H1 (cell line): Measurements from ENCODE around the gene VTN. TPM values are rescaled to one million over a fixed set of nuclear protein-coding genes. Genes with fewer than 3 reads are reported as not detected.

Experiments used
- CTCF ChIA-PET: fragments of 300-600 bp; sonication (Branson Sonifier 250); formaldehyde crosslinking; loops from one replicate; lab custom pipeline; 2021; ENCODE audit not compliant: partially characterized antibody; lab: Charles Lee
- POLR2A ChIA-PET: fragments of 300-600 bp; sonication (Branson Sonifier 250); formaldehyde crosslinking; loops from one replicate; lab custom pipeline; 2021; ENCODE audit warnings: inconsistent platforms; ENCODE audit not compliant: partially characterized antibody; lab: Charles Lee
- DNase-seq, 2 experiments: peaks; one replicate each; pipeline versions ENCODE4 v3.0.0 to v3.0.0-alpha.2; 2010 to 2022; ENCODE audit warnings: low spot score in 2 of 2, low read depth in 1 of 2, mixed read lengths in 1 of 2
- FAIRE-seq: peaks from 2 replicates; lab custom pipeline; 2011; peaks lifted over from hg19 to GRCh38; lab: Jason Lieb, UNC
- H2AFZ ChIP-seq: 2 replicates; pipeline ENCODE4 v1.8.1; 2012; ENCODE audit warnings: low read length, inconsistent platforms
- H2AK5ac ChIP-seq: 2 replicates; pipeline ENCODE4 v1.6.1; 2013; ENCODE audit warnings: low read depth, low read length
- H2BK120ac ChIP-seq: replicated peaks from 2 replicates; pipeline ENCODE3; 2013; ENCODE audit warnings: low read depth, low read length, inconsistent platforms
- H2BK12ac ChIP-seq: 2 replicates; pipeline ENCODE4 v1.6.1; 2013; ENCODE audit warnings: low read depth, low read length
- H2BK15ac ChIP-seq: 2 replicates; pipeline ENCODE4 v1.6.1; 2013; ENCODE audit warnings: low read length
- H2BK20ac ChIP-seq: 2 replicates; pipeline ENCODE4 v1.6.1; 2013; ENCODE audit warnings: low read length
- H2BK5ac ChIP-seq: 2 replicates; pipeline ENCODE4 v1.6.1; 2013; ENCODE audit warnings: low read depth, low read length
- H3K14ac ChIP-seq: 2 replicates; pipeline ENCODE4 v1.6.1; 2013; ENCODE audit warnings: inconsistent platforms; ENCODE audit not compliant: insufficient read length
- H3K18ac ChIP-seq: 2 replicates; pipeline ENCODE4 v1.6.1; 2013; ENCODE audit warnings: low read length; ENCODE audit errors: extremely low read depth
- H3K23ac ChIP-seq: 2 replicates; pipeline ENCODE4 v1.6.1; 2013; ENCODE audit warnings: inconsistent platforms; ENCODE audit not compliant: insufficient read length
- H3K23me2 ChIP-seq: 2 replicates; pipeline ENCODE4 v1.6.1; 2013; ENCODE audit warnings: low read depth, low read length
- H3K27ac ChIP-seq: 2 replicates; pipeline ENCODE4 v1.6.1; 2011; ENCODE audit warnings: low read depth, low read length, inconsistent platforms
- H3K27me3 ChIP-seq, 4 experiments: replicated peaks in 1 of 4; 1 replicate in 1 of 4; 2 replicates in 3 of 4; pipeline versions ENCODE4 v1.6.1 to v1.8.1; 2011 to 2013; ENCODE audit warnings: low read length in 3 of 4, mild to moderate bottlenecking in 3 of 4, inconsistent platforms in 2 of 4, mixed read lengths in 2 of 4, moderate library complexity in 1 of 4; ENCODE audit not compliant: control insufficient read depth in 3 of 4, insufficient read depth in 3 of 4; ENCODE audit errors: extremely low read depth in 1 of 4
- H3K36me3 ChIP-seq, 4 experiments: 2 replicates each; pipeline versions ENCODE4 v1.6.1 to v1.8.1; 2011 to 2013; ENCODE audit warnings: mild to moderate bottlenecking in 4 of 4, low read length in 3 of 4, moderate library complexity in 2 of 4, control low read depth in 1 of 4, inconsistent platforms in 1 of 4; ENCODE audit not compliant: insufficient read depth in 4 of 4, control insufficient read depth in 2 of 4
- H3K4ac ChIP-seq: replicated peaks from 2 replicates; pipeline ENCODE3; 2013; ENCODE audit warnings: low read length, low read depth, mixed read lengths, inconsistent platforms; ENCODE audit not compliant: insufficient read length
- H3K4me1 ChIP-seq, 4 experiments: replicated peaks in 1 of 4; 1 replicate in 1 of 4; 2 replicates in 3 of 4; pipeline versions ENCODE4 v1.6.1 to v1.8.1; 2011 to 2013; ENCODE audit warnings: low read length in 3 of 4, inconsistent platforms in 2 of 4, mixed read lengths in 1 of 4; ENCODE audit not compliant: insufficient read depth in 4 of 4, control insufficient read depth in 3 of 4
- H3K4me2 ChIP-seq, 2 experiments: 2 replicates each; pipeline versions ENCODE4 v1.6.1 to v1.8.1; 2011 to 2013; ENCODE audit warnings: low read depth in 2 of 2, low read length in 2 of 2, control low read depth in 1 of 2, inconsistent platforms in 1 of 2, mild to moderate bottlenecking in 1 of 2; ENCODE audit not compliant: insufficient read depth in 1 of 2
- H3K4me3 ChIP-seq, 4 experiments: fragments of 200-600, 300-600 bp in 1 of 4; sonication (generic), shearing (Covaris generic), sonication (Bioruptor Twin) in 1 of 4; 2 replicates each; pipeline versions ENCODE4 v1.5.1 to v1.8.1; 2011 to 2016; ENCODE audit warnings: low read length in 4 of 4, low read depth in 3 of 4, control low read depth in 2 of 4, inconsistent platforms in 2 of 4, mild to moderate bottlenecking in 2 of 4, mixed read lengths in 1 of 4, moderate library complexity in 1 of 4; ENCODE audit not compliant: insufficient read depth in 2 of 4; ENCODE audit errors: extremely low read depth in 1 of 4
- H3K56ac ChIP-seq: replicated peaks from 2 replicates; pipeline ENCODE3; 2013; ENCODE audit warnings: low read depth, mild to moderate bottlenecking, mixed read lengths, low read length, inconsistent platforms; ENCODE audit not compliant: insufficient read length
- H3K79me1 ChIP-seq: 2 replicates; pipeline ENCODE4 v1.6.1; 2013; ENCODE audit warnings: low read depth, low read length, control low read depth
- H3K79me2 ChIP-seq, 2 experiments: 2 replicates each; pipeline versions ENCODE4 v1.6.1 to v1.8.1; 2012 to 2013; ENCODE audit warnings: low read length in 2 of 2, mild to moderate bottlenecking in 2 of 2, inconsistent platforms in 1 of 2; ENCODE audit not compliant: insufficient read depth in 2 of 2, control insufficient read depth in 1 of 2
- H3K9ac ChIP-seq, 4 experiments: replicated peaks in 1 of 4; 1 replicate in 1 of 4; 2 replicates in 3 of 4; pipeline versions ENCODE4 v1.6.1 to v1.8.1; 2011 to 2013; ENCODE audit warnings: low read depth in 3 of 4, low read length in 3 of 4, control low read depth in 2 of 4, mild to moderate bottlenecking in 2 of 4, moderate library complexity in 2 of 4, inconsistent platforms in 1 of 4; ENCODE audit errors: extremely low read depth in 1 of 4
- H3K9me3 ChIP-seq, 2 experiments: 2 replicates each; pipeline versions ENCODE4 v1.6.1 to v1.8.1; 2012 to 2013; ENCODE audit warnings: mild to moderate bottlenecking in 2 of 2, moderate library complexity in 2 of 2, control low read depth in 1 of 2, inconsistent platforms in 1 of 2, low read depth in 1 of 2, low read length in 1 of 2, mixed read lengths in 1 of 2; ENCODE audit not compliant: insufficient read depth in 2 of 2
- H4K20me1 ChIP-seq, 2 experiments: replicated peaks in 1 of 2; 2 replicates each; pipeline versions ENCODE3 to v1.8.1; 2011 to 2013; ENCODE audit warnings: inconsistent platforms in 2 of 2, low read length in 2 of 2, mild to moderate bottlenecking in 1 of 2; ENCODE audit not compliant: insufficient read depth in 2 of 2, control insufficient read depth in 1 of 2
- H4K5ac ChIP-seq: 2 replicates; pipeline ENCODE4 v1.6.1; 2013; ENCODE audit warnings: low read length, low read depth, mixed read lengths, inconsistent platforms; ENCODE audit not compliant: insufficient read length
- H4K8ac ChIP-seq: 2 replicates; pipeline ENCODE4 v1.8.0; 2013; ENCODE audit warnings: mild to moderate bottlenecking, moderate library complexity, low read length, inconsistent platforms; ENCODE audit not compliant: insufficient read depth; ENCODE audit errors: extremely low read depth
- H4K91ac ChIP-seq: replicated peaks from 2 replicates; pipeline ENCODE3; 2013; ENCODE audit warnings: low read length, mixed read lengths, inconsistent platforms; ENCODE audit not compliant: insufficient read length
- BRCA1 ChIP-seq: IDR thresholded peaks from 2 replicates; pipeline ENCODE4 v1.6.1; 2012; ENCODE audit warnings: low read depth, low read length, improper control_type of control experiment
- EZH2 ChIP-seq: fragments of 200-600 bp; sonication (generic); IDR thresholded peaks from 2 replicates; pipeline ENCODE4 v1.7.1; 2012; ENCODE audit warnings: low read depth, mild to moderate bottlenecking, moderate library complexity, low read length, inconsistent platforms; ENCODE audit not compliant: severe bottlenecking
- MAX ChIP-seq: IDR thresholded peaks from 2 replicates; pipeline ENCODE4 v1.6.1; 2012; ENCODE audit warnings: inconsistent platforms
- PHF8 ChIP-seq: fragments of 200-600 bp; sonication (generic); conservative IDR thresholded peaks from 2 replicates; pipeline ENCODE4 v1.7.1; 2012; ENCODE audit warnings: low read depth, mild to moderate bottlenecking, inconsistent platforms, low read length, moderate library complexity
- POU5F1 ChIP-seq: IDR thresholded peaks from 2 replicates; pipeline ENCODE4 v1.6.1; 2011; ENCODE audit warnings: low read depth, mild to moderate bottlenecking, low read length, moderate library complexity
- RBBP5 ChIP-seq: IDR thresholded peaks from 2 replicates; pipeline ENCODE4 v1.7.1; 2012; ENCODE audit warnings: low read depth, mild to moderate bottlenecking, inconsistent platforms, low read length, moderate library complexity, borderline replicate concordance
- RNF2 ChIP-seq: fragments of 200-900, 300-1000 bp; sonication (generic); IDR thresholded peaks from 2 replicates; pipeline ENCODE4 v1.7.1; 2016; ENCODE audit warnings: borderline replicate concordance, low read depth, mild to moderate bottlenecking, antibody characterized with exemption, low read length; ENCODE audit not compliant: poor library complexity, severe bottlenecking; ENCODE audit errors: missing control alignments
- SIRT6 ChIP-seq: IDR thresholded peaks from one replicate; pipeline ENCODE4 v1.7.1; 2012; ENCODE audit warnings: low read length, inconsistent platforms
- SP2 ChIP-seq: IDR thresholded peaks from 2 replicates; pipeline ENCODE4 v1.6.1; 2012; ENCODE audit warnings: mild to moderate bottlenecking, low read length, inconsistent platforms
- YY1 ChIP-seq: IDR thresholded peaks from 2 replicates; pipeline ENCODE4 v1.6.1; 2011; ENCODE audit warnings: low read depth, mild to moderate bottlenecking, low read length
- WGBS, 2 experiments: shearing (Covaris generic) in 1 of 2; methylation state at CpG; one replicate each; pipeline versions ENCODE4 v1.1.6 to v1.1.7; 2013 to 2015; ENCODE audit warnings: low lambda C conversion rate in 2 of 2, mixed read lengths in 2 of 2, inconsistent platforms in 1 of 2, low coverage in 1 of 2, missing lambda C conversion rate in 1 of 2; ENCODE audit not compliant: insufficient replicate concordance in 2 of 2, insufficient coverage in 1 of 2, insufficient read length in 1 of 2; ENCODE audit errors: extremely low coverage in 1 of 2, missing lambda C conversion rate in 1 of 2; 5-methylcytosine and 5-hydroxymethylcytosine counted together
- polyA plus RNA-seq, 7 experiments: library from polyadenylated mRNA; depleted of rRNA in 3 of 7; stranded (reverse) in 5 of 7; unstranded in 2 of 7; fragments of >200 nt in 5 of 7; fragments of 200-250 nt in 2 of 7; gene quantifications; 1 replicate in 5 of 7; 2 replicates in 1 of 7; 4 replicates in 1 of 7; pipeline versions ENCODE4 v1.2.1 to v1.2.3, GENCODE V29; 2011 to 2013; ENCODE audit warnings: missing spikeins in 2 of 7, mixed read lengths in 2 of 7
- total RNA-seq: library from RNA; stranded (reverse); fragmentation: NEBNext Ultra II Directional; extraction: Animal tissue kit (Norgen Biotek cat#: 25700); gene quantifications from 2 replicates; pipeline ENCODE4 v1.2.1, GENCODE V29; 2021

The VTN gene
- total and polyA plus RNA-seq, 2 of the 8 experiments (the other 6 are each of a cell fraction or from before 2014, with no cell fraction given): 0.18 TPM; not detected in 1

GRCh38 chr17:28367641-28368305 lies 2.3 kb downstream of the VTN start:
- no peak overlapping the region for H3K4me3 ChIP-seq
- H3K14ac ChIP-seq: no peak overlapping the region
- H4K20me1 ChIP-seq: peaks cover 2 to 3% of the 10 kb centered on the region in 2 experiments
- no peak overlapping the region for H4K5ac ChIP-seq
- no peaks in the 10 kb centered on the region for H3K79me2 ChIP-seq
- peaks cover 0 to 2% (median under 1%) of the 10 kb centered on the region in 4 experiments; a peak in 1 of 8 replicates for H3K36me3 ChIP-seq
- ChIA-PET POLR2A (interaction anchor here (1.0 to 12.7 kb wide), 7 partner anchors 9 to 98 kb away, joined by 3 to 103 read pairs (median 5); partner anchors contain the start of genes IFT20, POLDIP2 and TNFAIP1), CTCF (interaction anchor here (0.8 to 2.8 kb wide), 8 partner anchors 10 to 181 kb away, joined by 3 to 10 read pairs (median 4); no protein-coding TSS in a partner anchor)
- no peak overlapping the region for H4K8ac ChIP-seq
- no peak overlapping the region for H2BK15ac ChIP-seq
- WGBS, 2 experiments: 85% methylated on average over 20 of the region's 21 CpGs; no CpG with 5 or more reads in 1 of the 2 experiments
- no peak overlapping the region for H3K9ac ChIP-seq
- no peak overlapping the region for H2AFZ ChIP-seq
- no peak overlapping the region for H4K91ac ChIP-seq
- H3K27me3 ChIP-seq: peaks cover 5 to 9% (median 8%) of the 10 kb centered on the region in 4 experiments; a peak in 6 of 7 replicates
- H2AK5ac ChIP-seq: 0 out of 2 replicates have a peak overlapping the region, but pooled peaks have one; percentile 65
- no peak overlapping the region for H2BK12ac ChIP-seq
- H3K23me2 ChIP-seq: peaks cover 16% of the 10 kb centered on the region; the same call in 1 of the 2 replicates
- peak overlapping the region; percentile 38 for H3K56ac ChIP-seq
- H3K27ac ChIP-seq: no peak overlapping the region
- no peak overlapping the region for H3K4me2 ChIP-seq
- H3K9me3 ChIP-seq: no peaks in the 10 kb centered on the region
- H3K18ac ChIP-seq: no peak overlapping the region
- no peaks in the 10 kb centered on the region for H3K79me1 ChIP-seq
- FAIRE-seq (no peak), DNase-seq (no peak)
- no peak overlapping the region for H3K23ac ChIP-seq
- no peak overlapping the region for H2BK5ac ChIP-seq
- H3K4me1 ChIP-seq: peaks cover 3 to 16% (median 9%) of the 10 kb centered on the region in 4 experiments; a peak in 6 of 7 replicates
- no peak overlapping the region for H2BK120ac ChIP-seq
- no peak overlapping the region for H2BK20ac ChIP-seq
- TF ChIP-seq PHF8: no peak
- TF ChIP-seq SP2: no peak
- TF ChIP-seq MAX: no peak
- no peak for TF ChIP-seq RBBP5
- no peak for TF ChIP-seq YY1
- TF ChIP-seq EZH2: no peak
- TF ChIP-seq BRCA1: no peak
- TF ChIP-seq SIRT6: no peak
- TF ChIP-seq RNF2: no peak
- TF ChIP-seq POU5F1: no peak
- H3K4ac ChIP-seq: no peak overlapping the region
